HG02885 (cell line): Measurements from ENCODE around the gene DNAH2.

Source experiments
- ATAC-seq: cut with Tn5 transposase; IDR thresholded peaks from one replicate; pipeline ENCODE4 v1.9.1; 2021; ENCODE audit warnings: mild to moderate bottlenecking; ENCODE audit not compliant: unreplicated experiment, poor library complexity

DNAH2 gene

GRCh38 chr17:7816926-7817642 is 99.5 kb downstream of the DNAH2 start:
- ATAC-seq, result no peak

DNA sequence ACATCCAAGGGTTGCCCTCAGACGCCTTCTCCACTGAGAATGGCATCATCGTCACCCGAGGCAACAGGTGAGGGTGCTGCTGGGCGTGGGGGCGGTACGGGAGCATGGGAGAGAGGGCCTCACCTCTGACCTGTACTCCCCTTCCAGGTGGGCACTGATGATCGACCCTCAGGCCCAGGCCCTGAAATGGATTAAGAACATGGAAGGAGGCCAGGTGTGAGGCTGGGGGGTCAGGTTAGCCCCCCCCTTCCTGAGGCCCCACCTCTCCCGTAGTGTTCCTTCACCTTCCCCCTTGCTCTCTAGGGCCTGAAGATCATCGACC is 100.1 kb downstream of the DNAH2 start:
- ATAC-seq, result no peak

DNA sequence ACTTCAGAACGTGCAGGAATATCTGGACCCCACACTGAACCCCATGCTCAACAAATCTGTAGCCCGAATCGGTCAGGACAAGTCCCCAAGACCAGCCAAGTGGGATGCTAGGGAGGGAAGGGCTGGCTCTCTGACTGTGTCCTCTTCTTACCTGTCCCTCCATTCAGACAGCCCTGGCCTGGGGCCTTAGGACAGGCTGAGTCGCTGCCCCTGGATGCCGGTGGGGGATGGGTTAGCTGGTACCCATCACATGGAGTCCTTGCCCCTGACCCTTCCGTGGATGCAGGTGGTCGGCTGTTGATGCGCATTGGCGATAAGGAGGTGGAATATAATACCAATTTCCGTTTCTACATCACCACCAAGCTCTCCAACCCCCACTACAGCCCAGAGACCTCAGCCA is 100.5 kb downstream of the DNAH2 start:
- no peak for ATAC-seq

- ATAC-seq, result no peak
Measured at GRCh38 chr17:7818746-7819645, 101.5 kb downstream of the DNAH2 start.

DNA sequence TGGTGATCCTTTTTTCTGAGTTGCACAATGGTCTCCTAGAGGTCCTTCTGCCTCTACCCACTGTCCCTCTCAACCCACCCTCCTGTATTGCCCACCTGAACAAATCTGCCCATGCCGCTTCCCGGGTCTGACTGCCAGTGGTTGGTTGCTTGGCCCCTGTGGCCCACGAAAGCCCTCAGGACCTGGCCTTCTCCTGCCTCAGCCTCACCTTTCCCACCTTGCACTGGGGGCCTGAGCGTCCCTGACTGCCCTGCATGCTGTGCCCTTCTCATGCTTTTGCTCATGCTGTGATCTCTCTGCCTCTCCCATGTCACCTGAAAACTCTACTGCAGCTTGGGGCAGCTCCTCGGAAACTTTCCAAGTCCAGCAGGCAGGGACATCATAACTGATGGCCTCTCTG is 102.7 kb downstream of the DNAH2 start:
- no peak for ATAC-seq

GRCh38 chr17:7822126-7822525 is 104.6 kb downstream of the DNAH2 start:
- ATAC-seq, result no peak

- ATAC-seq, result no peak
Measured at GRCh38 chr17:7823581-7824001, 106.0 kb downstream of the DNAH2 start.

- no peak for ATAC-seq
Measured at GRCh38 chr17:7824021-7824924, 106.7 kb downstream of the DNAH2 start.

DNA sequence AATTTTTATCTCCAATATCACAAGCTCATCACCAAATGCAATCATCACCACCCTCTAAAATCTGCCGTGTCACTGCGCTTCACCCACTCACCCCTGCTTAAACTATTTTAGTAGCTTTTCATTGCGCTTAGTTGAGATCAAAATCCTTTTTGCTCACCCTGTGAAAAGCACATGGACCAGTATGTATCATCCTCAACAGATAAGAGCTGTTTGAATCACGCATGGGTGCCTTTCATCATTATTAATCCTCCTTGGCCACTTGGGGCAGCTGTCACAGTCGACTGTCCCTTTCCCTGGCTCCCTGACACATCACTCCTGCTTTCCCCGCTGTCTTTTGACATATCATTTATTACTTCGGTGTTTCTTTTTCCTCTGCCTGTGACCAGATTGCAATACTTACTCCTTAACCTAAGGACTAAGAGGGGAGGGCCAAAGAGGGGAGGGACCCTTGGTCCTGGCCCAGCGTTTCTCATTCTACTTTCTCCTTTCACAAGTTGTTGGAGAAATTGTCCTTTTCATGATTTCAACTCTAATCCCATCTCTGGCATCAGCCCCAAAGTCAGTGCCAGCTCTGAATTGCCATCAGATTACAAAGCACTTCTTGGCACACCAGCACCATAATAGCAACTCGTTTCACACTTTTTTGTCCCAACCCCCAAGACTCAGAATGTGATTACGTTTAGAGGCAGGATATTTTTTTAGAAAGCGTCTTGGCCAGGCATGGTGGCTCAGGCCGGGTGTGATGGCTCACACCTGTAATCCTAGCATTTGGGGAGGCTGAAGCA is 107.9 kb downstream of the DNAH2 start:
- ATAC-seq, result no peak

GRCh38 chr17:7830616-7831015 is 113.1 kb downstream of the DNAH2 start:
- no peak for ATAC-seq

DNA sequence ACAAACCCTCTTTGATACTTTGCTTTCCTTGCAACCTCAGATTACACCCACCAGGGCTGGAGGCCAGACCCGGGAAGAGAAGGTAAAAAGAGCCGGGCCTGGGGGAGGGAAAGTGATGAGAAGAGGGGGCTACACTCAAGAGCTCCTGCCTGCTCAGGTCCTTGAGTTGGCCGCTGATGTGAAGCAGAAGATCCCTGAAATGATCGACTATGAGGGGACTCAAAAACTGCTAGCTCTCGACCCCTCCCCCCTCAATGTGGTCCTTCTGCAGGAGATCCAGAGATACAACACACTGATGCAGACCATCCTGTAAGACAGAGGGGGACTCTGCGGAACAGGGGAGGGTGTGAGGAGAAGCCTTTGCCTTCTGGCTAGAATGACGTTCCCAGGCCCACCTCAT is 113.7 kb downstream of the DNAH2 start:
- ATAC-seq, result no peak

DNA sequence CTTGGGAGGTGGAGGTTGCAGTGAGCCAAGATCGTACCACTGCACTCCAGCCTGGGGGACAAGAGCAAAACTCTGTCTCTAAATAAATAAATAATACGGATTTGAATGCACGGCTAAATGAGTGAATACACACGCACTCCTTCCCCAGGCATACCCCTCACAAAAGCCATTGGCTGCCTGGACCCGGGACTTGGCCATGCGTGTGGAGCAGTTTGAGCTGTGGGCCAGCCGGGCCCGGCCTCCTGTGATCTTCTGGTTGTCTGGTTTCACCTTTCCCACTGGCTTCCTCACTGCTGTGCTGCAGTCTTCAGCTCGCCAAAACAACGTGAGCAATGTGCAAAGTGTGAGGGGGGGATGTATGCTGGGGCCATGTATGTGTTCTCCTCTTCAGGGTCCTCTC is 114.9 kb downstream of the DNAH2 start:
- no peak for ATAC-seq

DNA sequence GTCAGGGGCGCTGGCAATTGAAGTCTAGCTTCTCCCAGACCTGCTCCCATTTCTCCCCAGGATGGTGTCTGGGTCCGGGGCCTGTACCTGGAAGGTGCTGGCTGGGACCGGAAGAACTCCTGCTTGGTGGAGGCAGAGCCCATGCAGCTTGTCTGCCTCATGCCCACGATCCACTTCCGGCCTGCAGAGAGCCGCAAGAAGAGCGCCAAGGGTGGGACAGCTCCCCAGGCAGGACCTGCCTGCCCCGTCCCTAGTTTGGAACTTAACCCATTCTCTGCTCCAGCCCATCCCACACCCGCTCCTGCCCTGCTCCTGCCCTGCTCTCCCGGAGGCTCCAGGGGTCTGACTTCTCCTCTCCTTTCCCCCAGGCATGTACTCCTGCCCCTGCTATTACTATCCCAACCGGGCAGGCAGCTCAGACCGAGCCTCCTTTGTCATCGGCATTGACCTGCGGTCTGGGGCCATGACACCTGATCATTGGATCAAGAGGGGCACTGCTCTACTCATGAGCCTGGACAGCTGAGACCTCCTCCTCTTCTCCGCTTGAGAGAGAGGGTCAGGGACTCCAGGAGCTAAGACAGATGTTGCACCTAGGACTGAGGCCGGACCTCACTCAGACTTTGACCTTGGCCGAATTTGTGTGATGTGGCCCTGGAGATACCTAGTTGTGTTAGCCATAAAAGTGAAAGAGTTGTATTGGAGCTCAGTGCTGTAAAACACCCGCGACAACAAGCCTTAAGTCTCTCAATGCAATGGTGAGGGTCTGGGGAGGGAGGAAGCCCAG is 115.7 kb downstream of the DNAH2 start:
- ATAC-seq, result no peak

GRCh38 chr17:7833795-7834541 is 116.4 kb downstream of the DNAH2 start, which contains the start of gene KDM6B:
KDM6B (plus strand) TSS chr17:7834217; CDS start chr17:7845555, 11,338 bp downstream.
- peak; percentile 59 for ATAC-seq

GRCh38 chr17:7834542-7834956 is 117.0 kb downstream of the DNAH2 start:
- ATAC-seq, result no peak

GRCh38 chr17:7834957-7835813 is 117.6 kb downstream of the DNAH2 start:
- peak; percentile 65 for ATAC-seq

DNA sequence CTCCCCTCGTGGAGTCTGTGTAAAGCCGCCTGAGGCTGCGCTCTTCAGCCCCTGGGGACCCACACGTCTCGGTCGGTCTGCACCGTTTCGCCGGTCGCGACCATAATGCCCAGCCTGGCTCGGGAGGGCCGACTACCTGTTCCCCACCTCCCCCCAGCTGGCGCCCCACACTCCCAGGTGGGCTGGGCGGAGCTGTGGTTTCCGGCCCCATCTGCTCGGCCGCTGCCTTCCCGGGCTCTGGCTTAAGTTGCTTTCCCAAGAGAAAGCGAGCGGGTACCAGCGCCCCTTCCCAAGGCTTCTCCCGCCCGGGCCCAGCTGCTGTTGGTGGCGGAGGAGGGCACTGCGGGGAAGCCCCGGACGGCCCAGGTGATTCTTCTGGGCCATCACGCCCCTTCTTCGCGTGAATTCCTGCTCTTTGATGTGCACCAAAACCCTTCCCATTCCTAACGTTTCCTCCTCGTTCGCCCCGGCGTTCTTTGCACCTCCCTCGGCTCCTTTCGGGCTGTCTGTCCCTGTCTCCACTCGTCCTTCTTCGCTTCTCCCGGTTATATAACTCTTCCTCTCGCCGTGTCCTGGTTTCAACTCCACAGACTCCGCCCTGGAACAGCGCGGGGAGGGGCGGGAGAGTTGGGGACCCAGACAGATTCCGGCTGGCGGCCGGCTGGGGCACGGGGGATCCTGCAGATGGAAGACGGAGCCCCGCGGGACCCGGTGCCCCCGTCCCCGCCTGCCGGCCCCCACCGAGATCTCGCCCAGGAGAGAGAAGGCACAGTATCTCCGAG is 118.5 kb downstream of the DNAH2 start:
- ATAC-seq, result no peak
